WI38 (cell line): ENCODE results near the gene CYB561A3.

ENCODE experiments used
- H3K4me3 ChIP-seq: 2 replicates; pipeline ENCODE4 v1.5.1; 2011; ENCODE audit warnings: low read depth, mild to moderate bottlenecking, control low read depth, low read length
- CTCF ChIP-seq: IDR thresholded peaks from 2 replicates; pipeline ENCODE4 v1.5.1; 2012; ENCODE audit warnings: low read depth, mild to moderate bottlenecking, control low read depth, low read length

Gene CYB561A3

GRCh38 chr11:61349916-61350315 is 11.8 kb downstream of the CYB561A3 start:
- H3K4me3 ChIP-seq, result no peak overlapping the region
- no peak for TF ChIP-seq CTCF

- no peak overlapping the region for H3K4me3 ChIP-seq
- no peak for TF ChIP-seq CTCF
Observed at GRCh38 chr11:61349189-61349751, 12.4 kb downstream of the CYB561A3 start.

DNA sequence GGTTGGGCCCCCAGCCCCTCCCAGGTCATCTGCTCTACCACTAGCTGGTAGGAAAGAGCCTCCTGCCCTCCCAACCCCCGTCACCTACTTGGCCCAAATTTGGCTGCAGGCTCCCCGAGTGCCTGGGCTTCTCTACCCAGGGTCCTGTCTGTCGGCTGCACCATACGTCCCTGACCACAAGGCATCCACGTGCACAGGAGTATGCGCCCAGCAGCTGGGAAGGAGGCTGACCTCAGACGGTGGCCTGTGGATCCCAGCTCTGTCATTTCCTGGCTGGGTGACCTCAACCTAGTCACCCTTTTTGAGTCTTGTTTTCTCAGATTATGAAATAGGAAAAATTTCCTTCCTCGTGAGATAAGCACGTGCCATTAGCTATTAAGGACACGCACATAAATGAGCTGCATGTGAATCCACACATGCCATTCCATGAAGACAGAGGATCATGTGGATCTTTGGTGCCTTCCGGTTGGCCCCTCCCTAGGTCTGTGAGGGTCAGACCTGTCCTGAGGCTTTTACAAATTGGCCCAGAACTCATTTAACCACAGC is 13.7 kb downstream of the CYB561A3 start:
- no peak overlapping the region for H3K4me3 ChIP-seq
- TF ChIP-seq CTCF, result no peak

DNA sequence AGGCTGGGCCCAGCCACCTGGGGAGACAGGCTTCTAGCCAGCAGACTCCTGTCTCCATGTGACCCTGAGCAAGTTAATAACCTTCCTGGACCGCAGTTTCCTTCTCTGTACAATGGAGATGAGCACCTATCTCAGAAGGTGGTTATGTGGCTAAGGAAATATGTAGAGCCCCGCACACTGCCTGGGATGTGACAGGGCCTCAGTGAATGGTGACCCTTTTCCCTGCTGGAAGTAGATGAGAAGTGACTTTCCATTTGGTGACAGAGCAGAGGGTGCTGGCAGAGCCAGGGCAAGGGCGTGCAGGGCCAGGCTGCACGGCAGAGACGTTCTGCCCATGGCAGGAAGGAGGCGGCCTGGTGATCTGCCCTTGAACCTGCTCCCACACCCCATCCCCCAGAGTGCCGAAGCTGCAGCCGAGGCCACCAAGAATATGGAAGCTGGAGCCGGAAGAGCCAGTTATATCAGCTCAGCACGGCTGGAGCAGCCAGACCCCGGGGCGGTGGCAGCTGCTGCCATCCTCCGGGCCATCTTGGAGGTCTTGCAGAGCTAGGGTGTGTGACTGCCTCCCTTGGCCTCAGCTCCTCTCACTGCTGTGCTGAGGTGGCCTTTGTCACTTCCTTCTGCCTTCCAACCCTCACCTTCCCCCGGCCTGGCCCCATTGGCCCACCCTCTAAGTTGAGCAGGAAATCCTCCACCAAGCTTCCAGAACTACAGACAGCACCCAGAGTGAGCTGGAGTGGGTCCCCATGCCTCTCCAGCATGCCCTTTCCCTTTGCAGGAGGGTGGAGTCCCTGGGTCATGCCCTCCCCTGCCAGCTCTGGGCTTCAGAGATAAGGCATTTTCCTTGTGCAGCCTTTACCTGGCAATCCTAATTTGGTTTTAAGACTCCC is 15.5 kb downstream of the CYB561A3 start:
- no peak for TF ChIP-seq CTCF
- no peak overlapping the region for H3K4me3 ChIP-seq

DNA sequence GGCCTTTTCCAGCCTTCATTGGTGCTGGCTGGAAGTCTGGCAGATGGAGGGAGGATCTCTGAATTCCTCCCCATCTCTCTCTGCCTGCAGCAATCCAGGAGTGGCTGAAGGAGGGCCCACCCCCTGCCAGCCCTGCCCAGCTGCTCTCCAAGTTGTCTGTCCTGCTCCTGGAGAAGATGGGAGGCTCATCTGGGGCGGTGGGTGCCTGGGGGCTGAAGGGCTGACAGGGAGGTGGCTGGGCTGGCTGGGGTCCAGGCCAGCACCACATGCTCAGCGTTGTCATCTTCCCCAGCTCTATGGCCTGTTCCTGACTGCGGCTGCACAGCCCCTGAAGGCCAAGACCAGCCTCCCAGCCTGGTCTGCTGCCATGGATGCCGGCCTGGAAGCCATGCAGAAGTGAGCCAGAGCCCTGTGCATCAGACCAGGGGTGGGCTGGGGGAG is 16.5 kb downstream of the CYB561A3 start:
- TF ChIP-seq CTCF, result no peak
- no peak overlapping the region for H3K4me3 ChIP-seq

DNA sequence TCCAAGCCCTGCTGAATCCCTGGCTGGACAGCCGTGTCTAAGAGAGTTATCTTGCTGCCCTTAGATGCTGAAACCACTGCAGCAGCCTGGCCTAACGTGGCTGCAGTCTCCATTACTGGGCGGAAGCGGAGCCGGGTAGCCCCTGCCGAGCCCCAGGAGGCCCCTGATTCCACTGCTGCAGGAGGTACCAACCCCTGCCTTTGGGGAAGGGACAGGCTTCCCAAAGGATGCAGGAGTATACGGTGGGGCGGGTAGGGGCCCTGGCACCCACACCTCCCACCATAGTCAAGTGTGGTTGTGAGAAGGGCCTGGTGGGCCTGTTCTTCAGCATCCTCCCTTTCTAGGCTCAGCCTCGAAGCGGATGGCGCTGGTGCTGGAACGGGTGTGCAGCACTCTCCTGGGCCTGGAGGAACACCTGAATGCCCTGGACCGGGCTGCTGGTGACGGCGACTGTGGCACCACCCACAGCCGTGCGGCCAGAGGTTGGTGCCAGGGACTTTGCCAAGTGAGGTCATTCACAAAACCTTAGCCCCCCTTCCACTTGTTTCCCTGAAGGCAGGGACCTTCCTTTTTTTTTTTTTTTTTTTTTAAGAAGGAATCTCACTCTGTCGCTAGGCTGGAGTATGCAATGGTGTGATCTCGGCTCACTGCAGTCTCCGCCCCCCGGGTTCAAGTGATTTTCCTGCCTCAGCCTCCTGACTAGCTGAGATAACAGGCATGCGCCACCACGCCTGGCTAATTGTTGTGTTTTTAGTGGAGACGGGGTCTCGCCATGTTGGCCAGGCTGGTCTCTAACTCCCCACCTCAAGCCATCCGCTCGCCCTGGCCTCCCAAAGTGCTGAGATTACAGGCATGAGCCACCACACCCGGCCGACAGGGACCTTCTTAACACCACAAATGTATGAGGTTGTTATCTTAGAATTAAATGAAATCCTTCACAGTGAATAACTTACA is 17.6 kb downstream of the CYB561A3 start:
- H3K4me3 ChIP-seq, result no peak overlapping the region
- TF ChIP-seq CTCF, result no peak
